DMS53 treated with DMSO at 0.1 percent for 48 hours (cell line): ENCODE data around the gene FBXO11.
"Not testable (repeated sequence)": the region's sequence is repeated elsewhere in the genome, so short reads cannot be mapped to it uniquely, and the experiment has no call there.

Experiments used
- DNase-seq: peaks from one replicate; lab custom pipeline; 2025; ENCODE audit not compliant: unreplicated experiment; lab: John Stamatoyannopoulos, UW

FBXO11 gene

DNA sequence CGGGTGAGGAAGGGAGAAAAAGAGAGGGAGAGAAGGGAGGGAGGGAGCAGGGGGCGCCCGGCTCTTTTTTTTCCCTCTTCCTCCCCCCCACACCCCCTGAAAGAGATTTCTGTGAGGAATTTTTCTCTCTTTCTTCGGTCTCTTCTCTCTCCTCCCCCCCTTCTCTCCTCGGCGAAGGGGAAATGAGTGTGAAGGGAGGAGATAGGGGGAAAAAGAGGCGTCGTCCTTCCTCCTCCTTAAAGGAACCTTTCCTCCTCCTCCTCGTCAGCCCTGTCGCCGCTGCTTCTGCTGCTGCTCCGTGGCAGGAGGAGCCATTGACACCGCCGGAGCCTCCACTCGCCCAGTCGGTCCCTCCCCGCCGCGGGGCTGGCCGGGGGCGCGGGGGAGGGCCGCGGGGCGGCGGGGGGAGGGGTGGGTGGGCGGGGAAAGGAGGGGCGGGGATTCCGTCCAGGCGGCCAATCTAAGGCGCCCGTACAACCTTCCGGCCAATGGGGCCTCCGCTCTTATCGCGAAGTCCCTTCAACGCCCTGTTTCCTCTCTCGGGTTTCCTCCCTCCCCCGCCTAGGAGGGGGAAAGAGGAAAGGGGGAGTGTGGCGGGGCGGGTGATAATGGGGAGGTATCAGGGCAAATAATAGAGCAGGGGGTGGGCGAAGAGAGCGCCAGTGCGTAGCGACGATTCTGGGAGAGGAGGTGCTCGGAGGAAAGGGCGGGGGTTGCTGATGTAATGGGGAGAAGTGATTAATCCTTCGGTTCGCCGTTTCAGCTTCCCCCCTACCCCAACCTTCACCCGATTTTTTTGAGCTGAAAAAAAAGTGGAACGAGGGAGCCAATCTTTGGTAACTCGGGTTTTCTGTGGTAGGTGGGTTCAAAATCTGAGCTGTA lies at the start of gene FBXO11:
Gene FBXO11 (minus strand): TSS at position 342 of the 882 bp plus-strand sequence. CDS start 778 bp downstream, outside the sequence.
- peak; percentile 95 for DNase-seq

DNA sequence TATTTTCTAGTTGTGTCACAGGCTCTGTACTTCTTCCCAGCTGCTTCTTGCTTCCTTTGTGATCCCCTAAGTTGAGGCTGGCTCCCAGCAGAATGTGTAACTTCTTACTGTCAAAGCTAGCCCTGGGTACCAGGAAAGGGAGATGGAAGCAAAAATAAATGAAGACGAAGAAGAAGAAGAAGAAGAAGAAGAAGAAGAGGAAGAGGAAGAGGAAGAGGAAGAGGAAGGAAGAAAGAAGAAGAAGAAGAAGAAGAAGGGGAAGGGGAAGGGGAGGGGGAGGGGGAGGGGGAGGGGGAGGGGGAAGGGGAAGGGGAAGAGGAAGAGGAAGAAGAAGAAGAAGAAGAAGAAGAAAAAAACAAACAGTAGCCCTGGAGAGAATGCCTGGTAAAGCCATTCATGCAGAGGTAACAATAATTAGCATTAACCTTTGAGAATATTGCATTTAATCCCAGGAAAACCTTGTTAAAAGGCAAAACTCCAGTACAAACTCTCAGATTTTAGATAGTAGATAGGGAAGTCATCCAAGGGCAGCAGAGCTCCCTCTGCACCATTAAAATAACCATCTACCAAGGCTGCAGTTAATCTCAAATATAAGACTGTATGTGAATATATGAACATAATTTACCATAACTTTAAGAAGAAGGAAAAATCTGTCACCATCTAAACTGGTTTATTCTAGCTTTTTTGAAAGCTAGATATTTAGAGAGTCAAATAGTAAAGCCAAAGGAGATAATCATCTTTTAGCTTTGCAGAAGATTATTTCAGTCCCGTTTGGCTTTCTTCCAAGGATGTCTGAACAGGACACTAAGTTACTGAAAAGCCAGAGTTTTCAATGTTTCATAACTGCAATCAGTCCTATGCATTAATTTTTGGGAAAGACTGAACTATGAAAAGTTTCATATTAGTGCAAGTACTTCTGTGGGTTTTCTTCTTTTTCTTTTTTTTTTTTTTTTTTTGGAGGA lies 44.3 kb upstream of the FBXO11 start:
- no peak for DNase-seq

DNA sequence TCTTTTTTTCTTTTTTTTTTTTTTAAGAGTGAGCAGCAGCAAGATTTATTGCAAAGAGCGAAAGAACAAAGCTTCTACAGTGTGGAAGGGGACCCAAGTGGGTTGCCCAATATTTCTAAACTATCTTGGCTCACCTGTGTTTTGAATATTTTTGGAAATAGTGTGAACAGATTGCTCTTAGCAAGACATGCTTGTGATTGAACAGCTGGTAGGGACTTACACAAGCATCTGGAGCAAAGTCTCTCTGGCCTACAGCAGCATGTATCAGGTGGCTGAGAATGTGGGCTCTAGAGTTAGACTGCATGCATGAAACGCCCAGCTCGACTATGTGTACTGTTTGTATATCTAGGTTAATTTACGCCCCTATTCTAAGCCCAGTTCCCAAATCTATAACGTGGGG lies 40.3 kb upstream of the FBXO11 start:
- no peak for DNase-seq

DNA sequence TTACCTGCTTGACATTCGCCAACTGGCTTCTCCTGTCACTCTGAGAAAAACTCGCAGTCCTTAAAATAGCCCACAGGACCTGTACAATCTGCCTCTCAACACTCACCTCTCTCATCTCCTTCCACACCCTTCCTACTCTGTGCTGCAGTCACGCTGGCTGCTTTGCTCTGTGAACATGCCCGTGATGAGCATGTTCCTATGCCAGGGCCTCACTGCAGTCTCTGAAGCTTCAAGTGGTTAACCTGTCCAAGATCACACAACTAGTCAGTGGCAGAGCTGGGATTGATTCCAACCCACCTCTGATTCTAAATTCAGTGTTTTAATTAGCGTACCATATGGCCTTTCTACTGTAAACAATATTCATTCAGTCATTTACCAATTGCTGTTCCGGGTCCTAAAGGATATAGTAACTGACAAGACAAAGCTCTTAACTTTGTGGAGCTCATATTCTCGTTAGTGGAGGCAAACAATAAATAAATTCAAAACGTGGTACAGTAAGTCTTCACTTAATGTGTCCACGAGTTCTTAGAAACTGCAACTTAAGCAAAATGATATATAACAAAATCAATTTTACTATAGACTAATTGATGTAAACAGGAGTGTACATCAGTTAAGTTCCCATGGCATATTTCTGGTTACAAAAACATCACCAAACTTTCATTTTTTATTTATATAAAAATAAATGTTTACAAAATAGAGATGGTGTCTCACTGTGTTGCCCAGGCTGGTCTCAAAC lies 38.9 kb upstream of the FBXO11 start:
- DNase-seq, result no peak

DNA sequence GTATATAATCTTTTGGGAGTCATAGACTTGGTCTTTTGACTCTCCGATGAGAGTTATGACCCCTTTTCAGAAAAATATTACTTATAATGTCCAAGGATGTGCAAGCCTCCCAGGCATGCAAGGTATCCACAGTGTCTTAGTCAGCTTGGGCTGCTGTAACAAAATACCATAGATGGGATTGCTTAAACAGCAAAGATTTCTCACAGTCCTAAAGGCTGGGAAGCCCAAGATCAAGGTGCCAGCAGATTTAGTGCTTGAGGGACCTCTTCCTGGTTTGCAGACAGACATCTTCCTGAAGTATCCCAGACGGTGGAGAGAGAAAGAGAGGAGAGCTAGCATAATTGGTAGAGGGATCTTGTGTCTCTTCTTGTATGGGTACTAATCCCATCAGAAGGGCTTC lies 35.6 kb upstream of the FBXO11 start:
- no peak for DNase-seq

DNA sequence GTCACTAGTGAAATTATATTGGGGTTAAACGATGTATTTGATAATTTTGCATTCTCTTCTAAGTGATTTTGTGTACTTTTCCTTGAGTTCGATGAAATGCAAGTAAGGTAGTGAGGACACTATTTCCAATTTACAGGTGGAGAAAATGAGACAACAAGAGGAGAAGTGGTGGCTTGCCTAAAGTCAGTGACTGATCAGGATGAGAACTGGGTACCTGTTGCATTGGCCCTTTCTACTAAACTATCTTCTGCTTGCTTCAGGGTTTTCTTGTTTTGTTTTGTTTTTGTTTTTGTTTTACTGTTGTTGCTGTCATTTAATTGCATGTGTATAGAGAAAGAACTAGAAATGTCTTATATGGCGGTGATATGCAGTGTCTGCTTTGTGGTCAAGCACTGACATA lies 31.4 kb upstream of the FBXO11 start:
- DNase-seq, result no peak

DNA sequence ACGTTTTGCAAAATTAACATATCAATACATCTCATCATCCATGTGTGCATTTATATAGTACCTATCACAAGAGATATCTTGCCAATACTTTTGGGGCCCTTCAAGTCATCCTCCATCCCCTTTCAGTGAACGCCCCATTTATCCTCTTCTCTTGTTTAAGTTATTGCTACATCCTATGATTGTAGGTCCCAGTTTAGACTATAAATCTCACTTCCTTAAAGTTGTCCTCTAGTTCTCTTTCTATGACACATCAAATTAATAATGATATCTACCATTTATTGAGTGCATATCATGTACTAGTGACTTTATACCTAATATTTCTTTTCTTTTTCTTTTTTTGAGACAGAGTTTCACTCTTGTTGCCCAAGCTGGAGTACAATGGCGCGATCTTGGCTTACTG lies 28.8 kb upstream of the FBXO11 start:
- no peak for DNase-seq

DNA sequence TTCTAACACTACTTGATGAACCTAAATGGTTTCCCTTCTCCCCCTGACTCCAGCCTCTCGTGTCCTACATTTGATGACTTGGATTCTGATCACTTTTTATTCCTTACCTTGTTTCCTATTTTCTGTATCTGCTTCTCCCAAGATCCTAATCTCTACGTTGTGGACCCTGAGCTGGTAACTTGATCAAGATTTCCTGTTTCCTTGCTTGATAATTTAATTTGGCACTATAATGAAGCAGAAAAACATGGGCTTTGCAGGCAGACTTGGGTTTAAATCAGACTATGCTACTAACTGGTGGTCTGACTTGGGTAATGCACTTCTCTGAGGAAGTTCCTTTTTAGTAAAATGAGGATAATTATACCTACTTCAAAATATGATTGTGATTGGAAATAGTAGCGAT lies 11.7 kb upstream of the FBXO11 start:
- no peak for DNase-seq

DNA sequence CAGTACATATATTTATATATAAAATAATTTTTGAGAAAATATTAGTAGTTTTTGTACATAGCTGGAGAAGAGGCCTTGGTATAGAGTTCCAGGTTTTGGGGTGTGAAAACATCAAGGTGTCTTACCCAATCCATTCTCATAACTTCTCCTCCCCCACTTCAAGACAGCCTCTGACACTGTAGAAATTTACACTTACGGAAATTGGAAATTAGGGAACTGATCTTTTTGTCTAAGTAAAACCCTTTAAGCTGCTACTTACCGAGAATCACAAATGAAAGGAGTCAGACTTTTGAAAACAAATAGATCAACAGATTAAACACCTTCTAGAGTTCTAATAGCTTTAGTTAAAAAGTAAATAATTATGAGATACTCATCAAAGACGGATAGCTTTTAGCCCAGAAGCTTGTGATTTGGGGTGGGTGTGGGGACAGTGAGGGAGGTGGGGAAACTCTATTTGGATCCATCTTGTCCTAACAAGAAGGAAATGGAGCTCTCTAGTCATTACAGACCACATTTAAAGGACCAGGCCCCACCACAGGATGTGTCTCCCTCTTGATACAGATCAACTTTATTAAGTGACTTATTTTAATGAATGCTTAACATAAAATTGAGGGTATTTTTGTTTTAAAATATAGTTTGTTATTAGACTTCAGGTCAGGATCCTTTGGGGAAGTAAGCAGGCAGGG lies 11.1 kb upstream of the FBXO11 start:
- no peak for DNase-seq

DNA sequence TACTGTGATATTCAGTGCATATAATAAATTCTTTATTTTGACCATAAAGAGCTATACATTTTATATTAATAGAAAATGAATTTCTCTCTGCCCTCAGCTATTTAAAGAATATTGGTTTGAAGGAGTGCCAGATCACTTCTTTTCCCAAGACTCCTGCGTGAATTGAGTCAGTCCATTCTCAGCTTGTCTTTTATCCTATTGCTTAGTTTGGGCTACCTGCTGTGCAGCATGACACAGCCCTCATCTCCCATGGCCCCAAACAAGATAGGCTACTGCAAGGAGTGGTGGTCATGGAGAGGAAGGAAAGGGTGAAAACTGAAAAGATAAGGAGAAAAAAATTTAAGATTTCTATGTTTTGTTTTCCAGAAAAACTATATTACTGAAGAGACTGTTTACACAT lies 10.1 kb upstream of the FBXO11 start:
- DNase-seq, result no peak

DNA sequence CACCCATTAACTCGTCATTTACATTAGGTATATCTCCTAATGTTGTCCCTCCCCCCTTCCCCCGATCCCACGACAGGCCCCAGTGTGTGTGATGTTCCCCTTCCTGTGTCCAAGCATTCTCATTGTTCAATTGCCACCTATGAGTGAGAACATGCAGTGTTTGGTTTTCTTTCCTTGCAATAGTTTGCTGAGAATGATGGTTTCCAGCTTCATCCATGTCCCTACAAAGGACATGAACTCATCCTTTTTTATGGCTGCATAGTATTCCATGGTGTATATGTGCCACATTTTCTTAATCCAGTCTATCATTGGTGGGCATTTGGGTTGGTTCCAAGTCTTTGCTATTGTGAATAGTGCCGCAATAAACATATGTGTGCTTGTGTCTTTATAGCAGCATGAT lies 4.4 kb upstream of the FBXO11 start:
- DNase-seq, result not testable (repeated sequence)

DNA sequence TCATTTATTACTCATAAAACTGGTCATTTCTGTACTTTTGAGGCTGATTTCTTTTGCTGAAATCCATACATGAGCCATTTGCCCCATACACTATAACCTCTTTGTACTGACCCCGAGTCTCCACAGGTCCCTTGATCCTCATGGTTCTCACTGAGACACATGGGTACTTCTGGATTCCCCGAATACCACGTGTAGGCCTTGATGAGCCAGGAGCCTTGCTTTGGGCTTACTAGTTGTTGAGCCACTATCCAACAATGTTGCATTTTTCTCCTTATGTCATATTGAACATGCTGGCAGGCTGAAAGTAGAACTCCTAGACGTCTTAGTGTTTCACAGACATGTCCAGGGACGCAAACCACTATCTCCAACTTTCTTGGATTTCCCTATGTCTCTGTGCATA lies 2.4 kb upstream of the FBXO11 start:
- no peak for DNase-seq

DNA sequence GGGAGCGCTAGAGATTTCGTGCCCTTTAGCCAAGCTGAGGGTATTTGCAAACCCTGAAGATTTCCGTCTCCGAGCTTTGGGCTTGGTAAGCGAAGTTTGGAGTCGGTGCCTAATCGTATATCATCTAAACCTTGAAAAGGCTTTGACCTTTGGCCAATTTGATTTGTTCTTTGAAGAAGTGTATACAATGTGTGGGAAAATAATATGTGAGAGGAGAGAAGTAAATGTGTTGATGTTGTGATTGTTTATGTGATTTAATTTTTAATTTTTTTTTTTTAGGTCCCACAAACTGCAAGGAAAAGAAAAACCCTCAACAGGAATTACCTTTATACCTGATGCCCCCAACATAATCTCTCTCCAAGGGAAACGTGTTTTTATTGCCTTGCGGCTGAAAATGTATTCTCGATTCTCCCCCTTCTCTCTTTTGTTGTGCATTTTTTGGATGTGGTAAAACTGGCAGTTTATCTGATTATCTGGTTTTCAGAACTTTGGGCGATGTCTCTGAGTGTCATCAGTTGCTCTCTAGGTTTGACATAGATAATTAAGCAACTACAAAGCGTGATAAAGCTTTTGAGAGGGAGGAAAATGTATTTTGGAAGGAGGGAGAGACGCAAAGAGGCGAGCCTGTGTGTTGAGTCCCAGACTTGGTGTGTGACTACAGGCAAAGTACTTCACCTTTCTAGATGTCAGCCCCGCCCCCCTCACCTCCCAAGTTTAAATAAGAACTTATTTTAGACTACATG lies 912 bp upstream of the FBXO11 start:
- DNase-seq, result no peak

DNA sequence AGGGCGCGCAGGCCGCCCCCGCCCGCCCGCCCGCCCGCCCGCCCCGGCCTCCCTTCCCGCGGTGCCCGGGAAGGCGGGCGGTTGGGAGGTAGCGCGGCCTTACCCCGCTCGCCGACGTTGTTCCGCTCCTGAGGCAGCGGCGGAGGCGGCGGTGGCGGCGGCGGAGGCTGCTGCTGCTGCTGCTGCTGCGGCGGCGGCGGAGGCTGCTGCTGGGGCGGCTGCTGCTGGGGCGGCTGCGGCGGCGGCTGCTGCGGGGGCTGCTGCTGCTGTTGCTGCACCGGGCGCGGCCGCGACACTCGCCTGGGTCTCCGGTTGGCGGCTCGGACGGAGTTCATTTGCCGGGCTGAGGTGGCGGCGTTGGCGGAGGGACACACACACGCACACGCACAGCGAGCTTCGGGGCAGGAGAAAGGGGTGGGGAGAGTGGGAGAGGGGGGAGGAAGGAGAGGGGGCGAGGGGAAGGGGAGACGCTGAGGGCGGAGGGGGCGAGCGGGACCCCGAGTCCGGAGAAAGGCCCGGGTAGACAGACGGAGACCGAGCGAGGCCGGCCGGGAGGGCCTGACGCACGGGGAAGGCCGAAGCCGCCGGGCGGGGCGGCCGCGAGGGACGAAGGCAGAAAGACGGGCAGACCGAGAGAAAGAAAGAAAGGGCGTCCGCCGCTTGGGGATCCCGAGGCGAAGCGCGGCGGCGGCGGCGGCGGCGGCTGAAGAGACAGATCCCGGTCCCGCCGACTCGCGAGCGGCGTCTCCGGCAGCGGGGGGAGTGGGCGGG lies 727 bp downstream of the FBXO11 start:
- peak; percentile 58 for DNase-seq

DNA sequence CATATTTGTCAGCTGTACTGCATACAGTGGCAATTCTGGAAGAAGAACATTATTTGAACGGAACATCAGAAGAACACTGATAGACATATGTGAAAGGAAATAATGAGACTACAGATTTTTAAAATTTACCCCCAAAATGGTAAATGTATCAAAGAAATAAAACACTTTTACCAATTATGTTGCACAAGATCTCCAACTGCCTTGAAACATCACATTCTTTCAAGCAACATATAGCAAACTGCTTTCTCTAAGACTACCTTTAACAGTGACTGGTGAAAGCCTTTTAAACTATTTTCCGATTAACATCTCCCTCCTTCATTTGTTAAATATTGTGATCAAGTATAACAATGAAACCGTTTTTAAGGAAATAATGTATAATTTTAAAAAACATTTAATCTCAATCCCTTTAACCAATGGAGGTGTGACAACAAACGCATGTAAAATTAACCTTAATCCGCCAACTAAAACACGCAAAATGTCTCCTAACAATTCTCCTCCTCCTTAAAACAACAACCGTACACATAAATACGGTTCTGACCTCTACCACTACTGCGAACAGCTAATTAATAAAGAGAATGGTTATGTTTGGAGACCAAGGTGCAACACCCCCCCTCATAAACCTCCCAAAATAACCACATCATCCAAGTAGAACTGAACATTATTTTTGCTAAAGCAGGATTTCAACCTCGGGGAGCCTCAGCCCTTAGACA lies 2.4 kb downstream of the FBXO11 start:
- DNase-seq, result no peak

DNA sequence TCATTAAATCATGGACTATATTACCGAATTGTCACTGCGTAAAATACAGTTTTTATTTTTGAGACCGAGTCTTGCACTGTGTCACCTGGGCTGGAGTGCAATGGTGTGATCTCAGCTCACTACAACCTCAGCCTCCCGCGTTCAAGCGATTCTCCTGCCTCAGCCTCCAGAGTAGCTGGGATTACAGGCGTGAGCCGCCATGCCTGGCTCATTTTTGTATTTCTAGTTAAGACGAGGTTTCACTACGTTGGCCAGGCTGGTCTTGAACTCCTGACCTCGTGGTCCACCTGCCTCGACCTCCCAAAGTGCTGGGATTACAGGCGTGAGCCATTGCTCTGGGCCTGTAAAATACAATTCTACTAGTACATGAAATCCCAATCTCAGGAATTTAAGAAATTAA lies 4.4 kb downstream of the FBXO11 start:
- DNase-seq, result not testable (repeated sequence)

DNA sequence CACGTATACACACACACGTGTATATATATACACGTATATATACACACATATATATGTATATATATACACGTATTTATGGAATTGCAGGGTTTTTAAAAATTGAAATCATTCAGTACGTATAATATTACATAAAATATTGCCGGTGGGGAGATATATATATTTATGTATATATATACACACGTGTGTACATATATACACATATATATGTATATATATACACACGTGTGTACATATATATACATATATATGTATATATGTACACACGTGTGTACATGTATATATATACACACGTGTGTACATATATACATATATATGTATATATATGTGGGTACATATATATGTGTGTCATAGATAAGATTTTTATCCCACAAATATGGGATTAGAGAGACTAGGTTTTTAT lies 5.4 kb downstream of the FBXO11 start:
- no peak for DNase-seq
